ENCODE measurements around the gene EMC9. TPM values are rescaled to one million over a fixed set of nuclear protein-coding genes. Genes with fewer than 3 reads are reported as not detected.

EMC9 gene
- polyA plus RNA-seq, 1 experiment: 13.3 TPM

DNA sequence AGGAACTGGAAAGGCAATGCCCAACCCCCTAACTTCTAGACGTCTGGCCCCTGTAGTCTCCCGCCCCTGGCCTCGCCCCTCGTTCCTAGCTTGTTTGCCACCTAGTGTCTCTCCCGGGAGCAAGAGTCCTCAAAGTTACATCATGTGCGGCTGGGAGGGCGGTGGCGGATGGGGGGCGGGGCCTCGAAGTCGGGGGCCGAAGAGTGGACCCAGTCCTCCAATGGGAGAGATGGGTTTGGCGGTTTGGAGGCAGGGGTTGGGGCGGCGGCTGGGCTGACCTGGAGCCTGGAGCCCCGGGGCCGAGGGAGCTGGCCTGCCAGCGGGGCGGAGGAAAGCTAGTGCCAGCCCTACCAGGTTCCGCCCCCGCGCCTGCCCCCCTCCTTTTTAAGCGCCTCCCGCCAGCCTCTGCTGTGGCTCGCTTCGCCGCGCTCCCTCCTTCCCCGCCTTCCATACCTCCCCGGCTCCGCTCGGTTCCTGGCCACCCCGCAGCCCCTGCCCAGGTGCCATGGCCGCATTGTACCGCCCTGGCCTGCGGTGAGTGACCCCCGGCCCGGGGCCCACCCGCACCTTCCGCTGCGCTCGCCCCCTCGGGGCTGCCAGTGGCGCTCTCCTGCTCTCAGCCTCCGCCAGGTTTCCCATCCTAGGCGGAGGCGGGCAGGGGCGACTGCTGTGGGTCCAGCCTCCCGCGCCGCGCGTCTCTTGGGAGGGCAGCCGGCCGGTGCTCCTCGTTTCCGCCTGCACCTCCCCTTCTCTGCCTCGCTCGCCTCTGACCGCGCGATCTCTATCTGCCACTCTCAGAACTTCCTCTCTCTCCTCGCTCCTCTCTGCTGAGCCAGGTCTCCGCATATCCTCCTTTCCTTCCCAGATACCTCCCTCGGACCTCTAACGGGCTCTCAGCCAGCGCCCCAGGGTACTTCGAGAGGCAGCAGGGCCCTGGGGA is 47.2 kb downstream of the EMC9 start, which contains the start of gene PCK2:
TSS of gene PCK2 (plus strand) at position 411 of the 940 bp plus-strand sequence. CDS start at position 506, 95 bp downstream.
- DNase-seq (ENCODE audit: low read depth): peak; percentile 84
- peak within 1 kb of the TSS; percentile 82 for H3K4me3 ChIP-seq (ENCODE audit: low read depth, low read length)
- H3K27me3 ChIP-seq (ENCODE audit: control insufficient read depth, insufficient read depth, low read length): no peaks in the 10 kb centered on the region
- TF ChIP-seq, protein P1, sequence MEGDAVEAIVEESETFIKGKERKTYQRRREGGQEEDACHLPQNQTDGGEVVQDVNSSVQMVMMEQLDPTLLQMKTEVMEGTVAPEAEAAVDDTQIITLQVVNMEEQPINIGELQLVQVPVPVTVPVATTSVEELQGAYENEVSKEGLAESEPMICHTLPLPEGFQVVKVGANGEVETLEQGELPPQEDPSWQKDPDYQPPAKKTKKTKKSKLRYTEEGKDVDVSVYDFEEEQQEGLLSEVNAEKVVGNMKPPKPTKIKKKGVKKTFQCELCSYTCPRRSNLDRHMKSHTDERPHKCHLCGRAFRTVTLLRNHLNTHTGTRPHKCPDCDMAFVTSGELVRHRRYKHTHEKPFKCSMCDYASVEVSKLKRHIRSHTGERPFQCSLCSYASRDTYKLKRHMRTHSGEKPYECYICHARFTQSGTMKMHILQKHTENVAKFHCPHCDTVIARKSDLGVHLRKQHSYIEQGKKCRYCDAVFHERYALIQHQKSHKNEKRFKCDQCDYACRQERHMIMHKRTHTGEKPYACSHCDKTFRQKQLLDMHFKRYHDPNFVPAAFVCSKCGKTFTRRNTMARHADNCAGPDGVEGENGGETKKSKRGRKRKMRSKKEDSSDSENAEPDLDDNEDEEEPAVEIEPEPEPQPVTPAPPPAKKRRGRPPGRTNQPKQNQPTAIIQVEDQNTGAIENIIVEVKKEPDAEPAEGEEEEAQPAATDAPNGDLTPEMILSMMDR (IDR thresholded peaks at IDR 0.05; ENCODE audit: insufficient read depth, low read depth, low read length): peak; percentile 21; the same call in 1 of the 2 replicates
- H3K36me3 ChIP-seq (ENCODE audit: control insufficient read depth, insufficient read depth, low read length): peaks cover 17% of the 10 kb centered on the region
- CTCF ChIA-PET: interaction anchor here (0.7 to 13.0 kb wide), 7 partner anchors 10 to 79 kb away, joined by 3 to 200 read pairs (median 7); partner anchors contain the start of gene DCAF11
- POLR2A ChIA-PET: interaction anchor here (0.5 to 1.4 kb wide), 5 partner anchors 15 to 865 kb away, joined by 3 to 10 read pairs (median 4); partner anchors contain the start of genes DCAF11 and NRL

DNA sequence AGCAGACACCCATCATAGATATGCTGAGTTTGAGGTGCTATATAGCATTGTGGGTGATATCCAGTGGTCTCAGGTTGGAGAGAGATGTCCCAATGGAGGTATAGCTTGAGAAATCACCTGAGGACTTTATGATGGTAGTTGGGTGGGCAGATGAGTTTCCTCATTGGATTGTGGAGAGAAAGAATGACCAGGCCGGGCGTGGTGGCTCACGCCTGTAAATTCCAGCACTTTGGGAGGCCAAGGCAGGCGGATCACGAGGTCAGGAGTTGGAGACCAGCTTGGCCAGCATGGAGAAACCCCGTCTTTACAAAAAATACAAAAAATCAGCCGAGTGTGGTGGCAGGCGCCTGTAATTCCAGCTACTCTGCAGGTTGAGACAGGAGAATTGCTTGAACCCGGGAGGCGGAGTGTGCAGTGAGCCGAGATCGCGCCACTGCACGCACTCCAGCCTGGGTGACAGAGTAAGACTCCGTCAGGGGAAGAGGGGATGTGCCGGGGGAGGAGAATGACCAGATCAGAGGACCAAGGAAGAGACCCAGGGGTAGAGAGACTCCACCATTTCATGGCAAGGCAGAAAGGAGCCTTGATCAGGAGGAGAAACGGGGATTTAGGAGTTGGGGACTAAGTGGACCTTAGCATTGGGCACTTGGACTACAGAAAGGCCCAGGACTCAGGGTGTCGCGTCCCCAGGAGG is 48.0 kb downstream of the EMC9 start:
- H3K27me3 ChIP-seq (ENCODE audit: control insufficient read depth, insufficient read depth, low read length): no peaks in the 10 kb centered on the region
- H3K4me3 ChIP-seq (ENCODE audit: low read depth, low read length): peak overlapping the region; percentile 82; the same call in 1 of the 2 replicates
- no peak for DNase-seq (ENCODE audit: low read depth)
- peaks cover 10% of the 10 kb centered on the region for H3K36me3 ChIP-seq (ENCODE audit: control insufficient read depth, insufficient read depth, low read length)
- TF ChIP-seq, protein P1 (IDR thresholded peaks at IDR 0.05; ENCODE audit: insufficient read depth, low read depth, low read length): no peak
- POLR2A ChIA-PET: interaction anchor here (0.6 to 1.4 kb wide), 3 partner anchors 15 to 145 kb away, joined by 3 to 6 read pairs (median 4); partner anchors contain the start of genes DCAF11 and NRL
- CTCF ChIA-PET: interaction anchor here (0.7 to 13.0 kb wide), 8 partner anchors 9 to 78 kb away, joined by 3 to 200 read pairs (median 7); partner anchors contain the start of genes CARMIL3 and DCAF11

DNA sequence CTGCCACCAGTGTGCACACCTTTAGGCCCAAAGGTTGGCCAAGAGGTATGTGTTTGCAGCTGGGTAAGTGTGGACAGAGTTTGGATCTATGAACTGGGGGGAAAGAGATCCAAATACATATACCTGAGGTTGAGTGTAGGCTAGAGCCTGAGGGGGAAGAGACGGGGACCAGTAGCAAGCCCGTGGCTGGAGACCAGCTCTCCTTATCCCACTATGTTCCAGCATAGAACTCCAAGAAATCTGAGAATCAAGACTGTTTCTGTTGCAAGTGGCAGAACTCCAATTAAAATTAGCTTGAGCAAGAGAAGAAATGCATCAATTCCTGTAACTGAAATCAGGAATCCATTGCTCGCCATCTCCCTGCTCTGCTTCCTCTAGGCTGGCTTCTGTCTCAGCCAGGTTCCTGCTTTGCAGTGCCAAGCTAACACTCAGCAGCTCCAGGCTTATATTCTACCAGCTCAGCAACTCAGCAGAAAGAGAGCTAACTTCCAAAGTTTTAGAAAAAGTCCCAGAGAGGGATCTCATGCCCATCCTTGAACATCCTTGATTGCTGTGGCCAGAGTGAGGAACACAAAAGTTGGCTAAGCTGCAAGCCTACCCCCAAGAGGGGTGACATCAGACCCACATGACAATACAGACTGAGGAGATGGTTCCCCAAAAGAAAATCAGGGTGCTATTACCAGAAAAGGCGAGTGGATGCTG is 48.7 kb downstream of the EMC9 start:
- Histone ChIP-seq H3K4me3 (ENCODE audit: low read depth, low read length) (no peak overlapping the region), H3K36me3 (ENCODE audit: control insufficient read depth, insufficient read depth, low read length) (peaks cover 5% of the 10 kb centered on the region), H3K27me3 (ENCODE audit: control insufficient read depth, insufficient read depth, low read length) (no peaks in the 10 kb centered on the region)
- ChIA-PET POLR2A (no interaction called here), CTCF (interaction anchor here (1.7 to 13.0 kb wide), 7 partner anchors 8 to 78 kb away, joined by 5 to 200 read pairs (median 7); partner anchors contain the start of gene CARMIL3)
- TF ChIP-seq, protein P1 (IDR thresholded peaks at IDR 0.05; ENCODE audit: insufficient read depth, low read depth, low read length): no peak
- DNase-seq (ENCODE audit: low read depth): no peak

DNA sequence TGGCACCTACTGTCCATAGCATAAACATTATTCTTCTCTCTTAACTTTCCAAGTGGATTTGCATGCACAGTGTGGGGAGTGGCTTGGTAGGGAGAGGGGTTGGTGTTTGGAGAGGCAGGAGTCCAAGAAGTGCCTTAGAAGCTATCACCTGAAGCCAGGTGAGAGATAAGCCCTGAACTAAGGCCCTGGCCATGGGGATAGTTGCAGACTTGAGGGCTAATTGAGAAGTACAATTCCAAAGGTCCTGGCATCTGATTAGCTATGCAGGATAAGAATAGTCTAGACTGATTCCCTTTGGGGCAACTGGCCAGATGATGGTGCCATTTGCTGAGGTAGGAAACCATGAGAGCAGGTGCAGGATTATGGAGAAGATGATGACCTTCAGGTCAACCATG is 49.3 kb downstream of the EMC9 start:
- Histone ChIP-seq H3K36me3 (ENCODE audit: control insufficient read depth, insufficient read depth, low read length) (peaks cover 5% of the 10 kb centered on the region), H3K27me3 (ENCODE audit: control insufficient read depth, insufficient read depth, low read length) (no peaks in the 10 kb centered on the region; the same call in 1 of the 2 replicates), H3K4me3 (ENCODE audit: low read depth, low read length) (no peak overlapping the region)
- ChIA-PET CTCF (interaction anchor here (1.7 to 13.0 kb wide), 6 partner anchors 11 to 77 kb away, joined by 5 to 200 read pairs (median 40); partner anchors contain the start of gene CARMIL3), POLR2A (no interaction called here)
- no peak for DNase-seq (ENCODE audit: low read depth)
- TF ChIP-seq, protein P1 (IDR thresholded peaks at IDR 0.05; ENCODE audit: insufficient read depth, low read depth, low read length): no peak

All from BJ (cell line).